Keratinocyte (primary cell): ENCODE data around the gene C15orf39. TPM values are rescaled to one million over a fixed set of nuclear protein-coding genes. Genes with fewer than 3 reads are reported as not detected.

Experiments used
- DNase-seq: peaks from one replicate; pipeline ENCODE4 v3.0.0-alpha.2; 2011; ENCODE audit warnings: low read depth, missing footprints, low spot score
- FAIRE-seq: peaks from 2 replicates; lab custom pipeline; 2011; peaks lifted over from hg19 to GRCh38; lab: Jason Lieb, UNC
- H2AFZ ChIP-seq: 2 replicates; pipeline ENCODE4 v1.6.0; 2012; ENCODE audit warnings: low read length, control low read depth, inconsistent platforms; ENCODE audit not compliant: control insufficient read depth
- H3K27ac ChIP-seq: 2 replicates; pipeline ENCODE4 v1.5.1; 2011; ENCODE audit warnings: low read length; ENCODE audit not compliant: control insufficient read depth, insufficient read depth
- H3K27me3 ChIP-seq: 3 replicates; pipeline ENCODE4 v1.6.0; 2011; ENCODE audit warnings: low read length; ENCODE audit not compliant: control insufficient read depth, insufficient read depth; ENCODE audit errors: extremely low read depth
- H3K36me3 ChIP-seq, 2 experiments: 2 replicates in 1 of 2; 3 replicates in 1 of 2; pipeline ENCODE4 v1.5.1; 2011; ENCODE audit warnings: low read length in 2 of 2, mild to moderate bottlenecking in 1 of 2; ENCODE audit not compliant: control insufficient read depth in 2 of 2, insufficient read depth in 2 of 2; ENCODE audit errors: extremely low read depth in 1 of 2
- H3K4me1 ChIP-seq: 3 replicates; pipeline ENCODE4 v1.5.1; 2011; ENCODE audit warnings: low read length; ENCODE audit not compliant: control insufficient read depth, insufficient read depth; ENCODE audit errors: extremely low read depth
- H3K4me2 ChIP-seq: 3 replicates; pipeline ENCODE4 v1.6.0; 2011; ENCODE audit warnings: low read depth, low read length; ENCODE audit not compliant: control insufficient read depth, insufficient read depth; ENCODE audit errors: extremely low read depth
- H3K4me3 ChIP-seq, 3 experiments: fragments of 200-600 bp in 1 of 3; sonication (generic) in 1 of 3; 2 replicates in 2 of 3; 3 replicates in 1 of 3; pipeline ENCODE4 v1.5.1; 2011 to 2016; ENCODE audit warnings: low read length in 3 of 3, mild to moderate bottlenecking in 3 of 3, control low read depth in 2 of 3, inconsistent platforms in 1 of 3, low read depth in 1 of 3, mixed read lengths in 1 of 3, mixed run types in 1 of 3, moderate library complexity in 1 of 3; ENCODE audit not compliant: control insufficient read depth in 2 of 3, insufficient read depth in 2 of 3; ENCODE audit errors: extremely low read depth in 1 of 3
- H3K79me2 ChIP-seq: 2 replicates; pipeline ENCODE4 v1.6.0; 2012; ENCODE audit warnings: low read length; ENCODE audit not compliant: control insufficient read depth, insufficient read depth
- H3K9ac ChIP-seq: 3 replicates; pipeline ENCODE4 v1.6.0; 2011; ENCODE audit warnings: low read length; ENCODE audit not compliant: control insufficient read depth, insufficient read depth; ENCODE audit errors: extremely low read depth
- H3K9me1 ChIP-seq: 3 replicates; pipeline ENCODE4 v1.6.0; 2011; ENCODE audit warnings: low read length; ENCODE audit not compliant: control insufficient read depth, insufficient read depth; ENCODE audit errors: extremely low read depth
- H3K9me3 ChIP-seq: 2 replicates; pipeline ENCODE4 v1.5.1; 2012; ENCODE audit warnings: low read depth, low read length; ENCODE audit not compliant: control insufficient read depth
- H4K20me1 ChIP-seq: 3 replicates; pipeline ENCODE4 v1.6.0; 2011; ENCODE audit warnings: low read length; ENCODE audit not compliant: control insufficient read depth, insufficient read depth; ENCODE audit errors: extremely low read depth
- CTCF ChIP-seq, 3 experiments: IDR thresholded peaks in 1 of 3; conservative IDR thresholded peaks in 1 of 3; optimal IDR thresholded peaks in 1 of 3; 2 replicates in 2 of 3; 3 replicates in 1 of 3; pipeline versions ENCODE3 to v1.5.1; 2011; ENCODE audit warnings: low read length in 3 of 3, mild to moderate bottlenecking in 3 of 3, moderate library complexity in 2 of 3, control low read depth in 1 of 3, inconsistent platforms in 1 of 3; ENCODE audit not compliant: insufficient read depth in 2 of 3; ENCODE audit errors: extremely low read depth in 1 of 3
- EZH2 ChIP-seq: IDR thresholded peaks from one replicate; pipeline ENCODE4 v1.6.1; 2012; ENCODE audit warnings: inconsistent platforms, mild to moderate bottlenecking, low read length, moderate library complexity
- dilution Hi-C: fragments of 300-500 bp; cut with MboI; formaldehyde crosslinking; loops from one replicate; pipeline ENCODE4 v1.7.0; 2020; ENCODE audit warnings: low sequenced_read_pairs; ENCODE audit not compliant: extremely low pct_ligation_motif_present
- polyA plus RNA-seq, 5 experiments: library from polyadenylated mRNA; depleted of rRNA in 3 of 5; stranded (reverse) in 3 of 5; stranded (forward) in 1 of 5; unstranded in 1 of 5; fragments of >200 nt; gene quantifications; 1 replicate in 1 of 5; 2 replicates in 3 of 5; 3 replicates in 1 of 5; pipeline versions ENCODE4 v1.2.1 to v1.2.3, GENCODE V29; 2011 to 2012; ENCODE audit warnings: missing spikeins in 2 of 5, low read depth in 1 of 5, low replicate concordance in 1 of 5

Gene C15orf39
- polyA plus RNA-seq, 1 donor (not counting 4 experiments of a cell fraction or from before 2014, with no cell fraction given) = 1.8 TPM

GRCh38 chr15:75167588-75168350, 33.9 kb upstream of the C15orf39 start:
- Histone ChIP-seq H3K27ac (peak overlapping the region; percentile 33), H4K20me1 (no peaks in the 10 kb centered on the region), H3K4me2 (peak overlapping the region; percentile 46), H3K4me3 (no peak overlapping the region), H2AFZ (no peak overlapping the region), H3K9me3 (no peaks in the 10 kb centered on the region), H3K79me2 (no peaks in the 10 kb centered on the region), H3K9ac (no peak overlapping the region), H3K36me3 (no peaks in the 10 kb centered on the region), H3K27me3 (no peaks in the 10 kb centered on the region), H3K4me1 (peaks cover 37% of the 10 kb centered on the region), H3K9me1 (no peaks in the 10 kb centered on the region)
- no peak for FAIRE-seq
- peak; percentile 55 for DNase-seq
- TF ChIP-seq EZH2 (no peak), CTCF (optimal IDR thresholded peaks at IDR 0.05 in 1 of 3, IDR thresholded peaks at IDR 0.05 in 1 of 3, conservative IDR thresholded peaks at IDR 0.05 in 1 of 3; ENCODE audit: extremely low read depth in 1 of 3, insufficient read depth in 2 of 3, low read length in 3 of 3) (no peak)
- dilution Hi-C loops = no loop called here

GRCh38 chr15:75168374-75168773, 33.3 kb upstream of the C15orf39 start:
- H3K9ac ChIP-seq = no peak overlapping the region
- no peak overlapping the region for H3K4me3 ChIP-seq
- peak overlapping the region; percentile 33 for H3K27ac ChIP-seq
- DNase-seq = no peak
- H2AFZ ChIP-seq = no peak overlapping the region
- H3K9me1 ChIP-seq = no peaks in the 10 kb centered on the region
- TF ChIP-seq EZH2 (no peak), CTCF (optimal IDR thresholded peaks at IDR 0.05 in 1 of 3, IDR thresholded peaks at IDR 0.05 in 1 of 3, conservative IDR thresholded peaks at IDR 0.05 in 1 of 3; ENCODE audit: extremely low read depth in 1 of 3, insufficient read depth in 2 of 3, low read length in 3 of 3) (no peak)
- H3K27me3 ChIP-seq = no peaks in the 10 kb centered on the region
- H3K9me3 ChIP-seq = no peaks in the 10 kb centered on the region
- H3K4me1 ChIP-seq = peaks cover 43% of the 10 kb centered on the region
- peak overlapping the region; percentile 46 for H3K4me2 ChIP-seq
- no peaks in the 10 kb centered on the region for H3K79me2 ChIP-seq
- no peak for FAIRE-seq
- no peaks in the 10 kb centered on the region for H3K36me3 ChIP-seq
- dilution Hi-C loops = no loop called here
- H4K20me1 ChIP-seq = no peaks in the 10 kb centered on the region
